Effector CD4-positive, alpha-beta T cell (primary cell): ENCODE results near the gene SLC22A13.
"Not testable (repeated sequence)": the region's sequence is repeated elsewhere in the genome, so short reads cannot be mapped to it uniquely, and the experiment has no call there.

Experiments
- DNase-seq: peaks from one replicate; pipeline ENCODE4 v3.0.0-alpha.2; 2020

The SLC22A13 gene

DNA sequence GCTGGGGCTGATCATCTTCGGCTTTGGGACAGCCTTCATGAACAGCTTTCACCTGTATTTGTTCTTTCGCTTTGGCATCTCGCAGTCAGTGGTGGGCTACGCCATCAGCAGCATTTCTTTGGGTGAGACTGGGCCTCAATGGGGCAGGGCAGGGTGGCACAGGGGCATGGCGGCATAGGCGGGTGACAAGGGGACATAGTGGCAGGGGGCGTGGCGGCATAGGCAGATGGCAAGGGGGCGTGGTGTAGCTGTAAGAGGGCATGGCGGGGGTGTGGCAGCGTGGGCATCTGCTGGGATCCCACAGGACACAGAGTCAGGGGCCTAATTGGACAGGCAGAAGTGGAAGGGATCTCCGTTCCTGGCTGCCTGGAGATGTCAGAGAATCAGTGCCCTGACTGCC, 42.0 kb downstream of the SLC22A13 start:
- no peak for DNase-seq

GRCh38 chr3:38308456-38308855, 42.8 kb downstream of the SLC22A13 start:
- DNase-seq = no peak

- no peak for DNase-seq
These were observed 45.9 kb downstream of the SLC22A13 start for GRCh38 chr3:38311476-38311875.

- DNase-seq = no peak
These were observed 46.3 kb downstream of the SLC22A13 start for GRCh38 chr3:38311941-38312340.

GRCh38 chr3:38312356-38312755, 46.7 kb downstream of the SLC22A13 start:
- DNase-seq = no peak

GRCh38 chr3:38313263-38313662, 47.7 kb downstream of the SLC22A13 start:
- no peak for DNase-seq

- no peak for DNase-seq
These were observed 48.1 kb downstream of the SLC22A13 start for GRCh38 chr3:38313695-38314094.

GRCh38 chr3:38314112-38314763, 48.6 kb downstream of the SLC22A13 start:
- no peak for DNase-seq

GRCh38 chr3:38314764-38315487, 49.3 kb downstream of the SLC22A13 start:
- DNase-seq = no peak

- no peak for DNase-seq
These were observed 50.0 kb downstream of the SLC22A13 start for GRCh38 chr3:38315488-38316230.

GRCh38 chr3:38316356-38317191, 51.0 kb downstream of the SLC22A13 start:
- no peak for DNase-seq

DNA sequence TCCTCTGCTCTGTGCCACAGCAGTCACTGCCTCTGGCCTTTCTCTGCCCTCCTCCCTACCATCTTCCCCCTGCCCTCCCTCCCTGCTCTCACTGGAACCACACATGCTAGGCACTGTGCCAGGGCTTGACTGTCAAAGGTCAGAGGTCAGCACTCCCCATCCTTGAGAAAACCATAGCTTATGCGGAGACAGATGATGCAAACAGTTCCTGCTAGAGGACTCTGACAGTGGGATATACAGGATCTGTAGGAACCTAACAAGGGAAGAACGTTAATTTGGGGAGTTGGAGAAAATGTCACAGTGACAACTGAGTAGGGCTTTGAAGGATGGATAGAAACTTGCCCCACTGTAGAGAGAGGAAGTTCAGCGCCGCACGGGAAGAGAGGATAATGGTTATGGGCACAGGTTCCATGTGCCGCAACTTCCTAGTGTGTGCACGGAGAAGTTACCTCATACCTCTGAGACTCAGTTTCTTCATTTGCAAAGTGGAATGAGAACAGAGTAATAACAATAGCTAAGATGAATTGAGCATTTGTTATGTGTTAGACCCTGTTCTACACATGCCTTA, 51.7 kb downstream of the SLC22A13 start:
- no peak for DNase-seq

GRCh38 chr3:38318766-38319671, 53.4 kb downstream of the SLC22A13 start:
- DNase-seq = no peak

GRCh38 chr3:38320638-38321037, 55.0 kb downstream of the SLC22A13 start:
- DNase-seq = not testable (repeated sequence)

- no peak for DNase-seq
These were observed 57.4 kb downstream of the SLC22A13 start for GRCh38 chr3:38323060-38323459.

GRCh38 chr3:38325256-38325655, 59.6 kb downstream of the SLC22A13 start:
- DNase-seq = no peak

DNA sequence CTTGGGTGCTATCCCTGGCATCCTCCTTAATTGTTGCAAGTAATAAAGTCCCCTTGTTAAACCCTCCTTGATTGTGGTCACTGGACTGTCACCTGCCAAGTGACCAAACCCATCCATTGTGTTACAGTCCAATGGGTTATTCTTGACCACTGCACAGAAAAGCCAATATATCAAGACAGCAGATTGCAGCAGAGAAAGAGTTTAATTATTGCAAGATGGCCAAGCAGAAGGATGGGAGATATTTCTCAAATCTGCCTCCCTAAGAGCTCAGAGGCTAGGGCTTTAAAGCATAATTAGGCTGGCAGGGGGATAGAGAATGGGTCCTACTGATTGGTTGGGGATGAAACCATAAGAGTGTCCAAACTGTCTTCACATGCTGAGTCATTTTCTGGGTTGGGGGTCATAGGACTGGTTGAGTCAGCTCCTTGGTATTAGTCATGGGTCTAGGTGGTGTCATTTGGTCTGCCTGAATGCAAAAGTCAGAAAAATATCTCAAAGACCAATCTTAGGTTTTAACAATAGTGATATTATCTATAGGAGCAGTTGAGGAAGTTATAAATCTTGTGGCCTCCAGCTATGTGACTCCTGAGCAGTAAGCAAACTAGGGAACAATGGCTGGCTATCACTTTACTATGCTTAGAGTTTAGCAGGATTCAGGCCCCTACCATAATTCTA, 61.9 kb downstream of the SLC22A13 start:
- no peak for DNase-seq
